Endothelial cell of umbilical vein (primary cell): Measurements from ENCODE around the gene ZNF680. TPM values are rescaled to one million over a fixed set of nuclear protein-coding genes. Genes with fewer than 3 reads are reported as not detected.

Experiments
- BruUV-seq: library from RNA; stranded (reverse); fragments of 400-500 nt; replicated peaks from 2 replicates; lab custom pipeline; 2021; lab: Mats Ljungman, UMichigan
- CTCF ChIA-PET: fragments of 300-600, 350-600 bp; sonication (Branson Sonifier 250); formaldehyde crosslinking; loops from one replicate; lab custom pipeline; 2021; ENCODE audit warnings: antibody characterized with exemption, inconsistent platforms; lab: Charles Lee
- POLR2A ChIA-PET: fragments of 300-600, 350-600 bp; sonication (Branson Sonifier 250); formaldehyde crosslinking; loops from one replicate; lab custom pipeline; 2021; ENCODE audit warnings: antibody characterized with exemption, inconsistent platforms; lab: Charles Lee
- DNase-seq: peaks from one replicate; pipeline ENCODE4 v3.0.0-alpha.2; 2011; ENCODE audit warnings: low read depth, low spot score
- FAIRE-seq: peaks from 2 replicates; lab custom pipeline; 2011; peaks lifted over from hg19 to GRCh38; lab: Jason Lieb, UNC
- H2AFZ ChIP-seq: 2 replicates; pipeline ENCODE4 v1.6.0; 2012; ENCODE audit warnings: low read depth, low read length, control low read depth, inconsistent platforms
- H3K27ac ChIP-seq: 2 replicates; pipeline ENCODE4 v1.5.1; 2011; ENCODE audit warnings: low read depth, mild to moderate bottlenecking, control low read depth, low read length, moderate library complexity; ENCODE audit not compliant: insufficient read depth
- H3K27me3 ChIP-seq, 2 experiments: 2 replicates each; pipeline versions ENCODE4 v1.6.0 to v1.6.1; 2011; ENCODE audit warnings: low read length in 2 of 2, mixed read lengths in 1 of 2; ENCODE audit not compliant: control insufficient read depth in 2 of 2, insufficient read depth in 2 of 2
- H3K36me3 ChIP-seq, 2 experiments: 2 replicates in 1 of 2; 3 replicates in 1 of 2; pipeline ENCODE4 v1.5.1; 2011; ENCODE audit warnings: low read length in 2 of 2, mild to moderate bottlenecking in 1 of 2, moderate library complexity in 1 of 2; ENCODE audit not compliant: control insufficient read depth in 2 of 2, insufficient read depth in 2 of 2; ENCODE audit errors: extremely low read depth in 1 of 2
- H3K4me1 ChIP-seq: 3 replicates; pipeline ENCODE4 v1.5.1; 2011; ENCODE audit warnings: mild to moderate bottlenecking, low read length; ENCODE audit not compliant: control insufficient read depth, insufficient read depth; ENCODE audit errors: extremely low read depth
- H3K4me2 ChIP-seq: 2 replicates; pipeline ENCODE4 v1.6.1; 2011; ENCODE audit warnings: low read length, control low read depth, mixed read lengths; ENCODE audit not compliant: insufficient read depth
- H3K4me3 ChIP-seq, 3 experiments: fragments of 200-600 bp in 1 of 3; sonication (generic), shearing (Covaris generic) in 1 of 3; replicated peaks in 1 of 3; 2 replicates each; pipeline ENCODE4 v1.5.1; 2011 to 2016; ENCODE audit warnings: control low read depth in 3 of 3, low read length in 3 of 3, mild to moderate bottlenecking in 2 of 3, inconsistent platforms in 1 of 3, low read depth in 1 of 3, moderate library complexity in 1 of 3; ENCODE audit not compliant: insufficient read depth in 1 of 3
- H3K79me2 ChIP-seq: 2 replicates; pipeline ENCODE4 v1.6.0; 2012; ENCODE audit warnings: low read length, inconsistent platforms; ENCODE audit not compliant: control insufficient read depth, insufficient read depth
- H3K9ac ChIP-seq: replicated peaks from 2 replicates; pipeline ENCODE3; 2011; ENCODE audit warnings: low read length, control low read depth; ENCODE audit not compliant: insufficient read depth; ENCODE audit errors: extremely low read depth
- H3K9me1 ChIP-seq: replicated peaks from 3 replicates; pipeline ENCODE4 v1.6.0; 2011; ENCODE audit warnings: mild to moderate bottlenecking, low read length; ENCODE audit not compliant: control insufficient read depth, insufficient read depth; ENCODE audit errors: extremely low read depth
- H3K9me3 ChIP-seq: replicated peaks from 2 replicates; pipeline ENCODE4 v1.5.1; 2012; ENCODE audit warnings: low read length, inconsistent platforms; ENCODE audit not compliant: control insufficient read depth, insufficient read depth
- H4K20me1 ChIP-seq: replicated peaks from 2 replicates; pipeline ENCODE3; 2011; ENCODE audit warnings: mild to moderate bottlenecking, low read length; ENCODE audit not compliant: control insufficient read depth, insufficient read depth; ENCODE audit errors: extremely low read depth
- EZH2 ChIP-seq: IDR thresholded peaks from 2 replicates; pipeline ENCODE4 v1.6.1; 2012; ENCODE audit warnings: borderline replicate concordance, low read depth, mild to moderate bottlenecking, moderate library complexity, low read length, inconsistent platforms; ENCODE audit not compliant: severe bottlenecking
- FOS ChIP-seq: IDR thresholded peaks from 2 replicates; pipeline ENCODE4 v1.6.1; 2011; ENCODE audit warnings: mild to moderate bottlenecking, low read length, moderate library complexity, borderline replicate concordance; ENCODE audit not compliant: insufficient read depth
- GATA2 ChIP-seq: IDR thresholded peaks from 2 replicates; pipeline ENCODE4 v1.7.0; 2011; ENCODE audit warnings: low read depth, mild to moderate bottlenecking, moderate library complexity, mixed read lengths, low read length; ENCODE audit not compliant: insufficient read length, insufficient read depth
- JUN ChIP-seq: IDR thresholded peaks from 2 replicates; pipeline ENCODE4 v1.6.1; 2011; ENCODE audit warnings: borderline replicate concordance, low read depth; ENCODE audit not compliant: insufficient read length, insufficient read depth
- MYC ChIP-seq: IDR thresholded peaks from one replicate; pipeline ENCODE4 v1.6.1; 2011; ENCODE audit warnings: mild to moderate bottlenecking, low read depth, low read length
- POLR2A ChIP-seq: IDR thresholded peaks from 2 replicates; pipeline ENCODE4 v1.6.1; 2012; ENCODE audit warnings: low read depth, mild to moderate bottlenecking, control low read depth, low read length
- POLR2AphosphoS5 ChIP-seq: IDR thresholded peaks from 2 replicates; pipeline ENCODE4 v1.6.1; 2012; ENCODE audit warnings: low read depth, mild to moderate bottlenecking, control low read depth, low read length, moderate library complexity; ENCODE audit not compliant: insufficient read depth
- dilution Hi-C: fragments of 300-500 bp; cut with MboI; formaldehyde crosslinking; loops from one replicate; pipeline ENCODE4 v1.15.0; 2019; ENCODE audit warnings: low sequenced_read_pairs; ENCODE audit not compliant: extremely low pct_ligation_motif_present
- intact Hi-C: fragments of 100-400 bp; cut with micrococcal nuclease; formaldehyde crosslinking; loops from one replicate; pipeline ENCODE4 v1.10.0; 2022
- polyA plus RNA-seq, 4 experiments: library from polyadenylated mRNA; depleted of rRNA in 3 of 4; stranded (reverse) in 3 of 4; unstranded in 1 of 4; fragments of >200 nt; gene quantifications; 2 replicates each; pipeline versions ENCODE4 v1.2.1 to v1.2.3, GENCODE V29; 2011 to 2012; ENCODE audit warnings: missing spikeins in 1 of 4
- total RNA-seq: library from RNA; stranded (reverse); gene quantifications from 2 replicates; pipeline ENCODE4 v1.2.3, GENCODE V29; 2021
- TF ChIP-seq, protein P1 (sequence below), 2 donors: IDR thresholded peaks; 1 replicate in 1 of 2; 2 replicates in 1 of 2; pipeline ENCODE4 v1.5.1; 2011; ENCODE audit warnings: low read length in 2 of 2, mild to moderate bottlenecking in 2 of 2, moderate library complexity in 2 of 2, control low read depth in 1 of 2, inconsistent platforms in 1 of 2, low read depth in 1 of 2; ENCODE audit not compliant: insufficient read depth in 1 of 2; ENCODE audit errors: extremely low read depth in 1 of 2
- TF ChIP-seq, protein P2 (sequence below): IDR thresholded peaks from 2 replicates; pipeline ENCODE4 v1.6.1; 2011; ENCODE audit not compliant: insufficient read depth, insufficient read length

ZNF680 gene
- total and polyA plus RNA-seq, 2 donors (not counting 3 experiments of a cell fraction or from before 2014, with no cell fraction given): 1.0 to 10.8 TPM

DNA sequence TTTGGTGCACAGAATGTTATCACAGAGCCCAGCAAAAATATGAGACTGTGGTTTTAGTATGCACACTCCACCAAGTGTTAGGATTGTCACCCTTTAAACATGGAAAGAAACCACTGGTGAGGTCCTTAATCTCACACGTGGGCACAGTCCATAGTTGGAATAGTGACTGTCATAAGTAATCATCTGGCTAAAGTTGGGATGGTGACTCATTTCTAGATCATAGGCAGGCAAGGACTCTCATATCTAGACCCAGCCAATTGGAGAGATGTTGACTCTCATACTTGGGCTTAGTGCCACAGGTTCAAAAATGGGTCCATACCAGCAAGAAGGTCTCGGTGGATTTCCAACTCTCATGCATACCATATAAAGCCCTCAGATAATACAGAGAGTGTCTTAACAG, 39.6 kb upstream of the ZNF680 start:
- TF ChIP-seq MYC: no peak
- TF ChIP-seq FOS: no peak
- no peak for TF ChIP-seq POLR2A
- no peak for TF ChIP-seq JUN
- TF ChIP-seq POLR2AphosphoS5: no peak
- TF ChIP-seq, protein P1, sequence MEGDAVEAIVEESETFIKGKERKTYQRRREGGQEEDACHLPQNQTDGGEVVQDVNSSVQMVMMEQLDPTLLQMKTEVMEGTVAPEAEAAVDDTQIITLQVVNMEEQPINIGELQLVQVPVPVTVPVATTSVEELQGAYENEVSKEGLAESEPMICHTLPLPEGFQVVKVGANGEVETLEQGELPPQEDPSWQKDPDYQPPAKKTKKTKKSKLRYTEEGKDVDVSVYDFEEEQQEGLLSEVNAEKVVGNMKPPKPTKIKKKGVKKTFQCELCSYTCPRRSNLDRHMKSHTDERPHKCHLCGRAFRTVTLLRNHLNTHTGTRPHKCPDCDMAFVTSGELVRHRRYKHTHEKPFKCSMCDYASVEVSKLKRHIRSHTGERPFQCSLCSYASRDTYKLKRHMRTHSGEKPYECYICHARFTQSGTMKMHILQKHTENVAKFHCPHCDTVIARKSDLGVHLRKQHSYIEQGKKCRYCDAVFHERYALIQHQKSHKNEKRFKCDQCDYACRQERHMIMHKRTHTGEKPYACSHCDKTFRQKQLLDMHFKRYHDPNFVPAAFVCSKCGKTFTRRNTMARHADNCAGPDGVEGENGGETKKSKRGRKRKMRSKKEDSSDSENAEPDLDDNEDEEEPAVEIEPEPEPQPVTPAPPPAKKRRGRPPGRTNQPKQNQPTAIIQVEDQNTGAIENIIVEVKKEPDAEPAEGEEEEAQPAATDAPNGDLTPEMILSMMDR (IDR thresholded peaks at IDR 0.05; ENCODE audit: extremely low read depth in 1 of 2, insufficient read depth in 1 of 2, low read depth in 1 of 2, low read length in 2 of 2): no peak
- TF ChIP-seq EZH2: no peak
- no peak for TF ChIP-seq GATA2
- TF ChIP-seq, protein P2, sequence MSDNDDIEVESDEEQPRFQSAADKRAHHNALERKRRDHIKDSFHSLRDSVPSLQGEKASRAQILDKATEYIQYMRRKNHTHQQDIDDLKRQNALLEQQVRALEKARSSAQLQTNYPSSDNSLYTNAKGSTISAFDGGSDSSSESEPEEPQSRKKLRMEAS: no peak
- FAIRE-seq: no peak
- Histone ChIP-seq H3K9me3 (peaks cover 2% of the 10 kb centered on the region), H3K9me1 (no peaks in the 10 kb centered on the region), H3K9ac (no peak overlapping the region), H3K36me3 (no peaks in the 10 kb centered on the region), H3K79me2 (no peaks in the 10 kb centered on the region), H3K4me2 (no peak overlapping the region), H2AFZ (no peak overlapping the region), H3K27ac (no peak overlapping the region), H3K4me3 (no peak overlapping the region), H3K4me1 (no peaks in the 10 kb centered on the region), H4K20me1 (no peaks in the 10 kb centered on the region), H3K27me3 (no peaks in the 10 kb centered on the region)
- dilution Hi-C loops (no loop called here), intact Hi-C loops (no loop called here)
- POLR2A ChIA-PET: no interaction called here
- BruUV-seq: no TSS peak
- CTCF ChIA-PET: no interaction called here
- DNase-seq: no peak
